Measurements from ENCODE around the gene UBE2O.

UBE2O gene

DNA sequence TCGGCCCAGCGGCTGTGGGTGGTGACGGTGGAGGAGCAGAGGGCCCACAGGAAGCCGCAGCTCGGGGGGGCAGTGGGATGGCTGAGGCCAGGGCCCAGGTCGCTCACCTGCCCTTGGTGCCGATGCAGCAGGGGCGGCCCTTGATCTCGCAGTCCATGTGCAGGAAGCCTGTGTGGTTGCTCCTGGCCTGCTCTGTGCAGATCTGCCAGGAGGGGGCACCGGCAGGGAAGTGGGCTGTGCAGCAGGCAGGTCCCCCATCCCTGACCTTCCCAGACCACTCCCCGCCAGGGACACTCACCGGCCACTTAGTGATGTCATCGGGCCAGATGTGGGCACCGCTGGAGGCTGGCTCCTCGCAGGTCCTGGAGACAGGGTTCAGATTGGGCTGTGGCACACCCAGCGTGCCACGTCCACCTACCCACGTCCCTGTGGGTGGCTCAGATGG is 20.6 kb upstream of the UBE2O start:
- Histone ChIP-seq H3K4me3 (no peak overlapping the region), H3K9me3 (no peaks in the 10 kb centered on the region), H3K36me3 (peaks cover 0 to 60% (median 5%) of the 10 kb centered on the region in 3 donors), H3K27ac (no peak overlapping the region), H3K27me3 (no peaks in the 10 kb centered on the region), H3K4me1 (no peaks in the 10 kb centered on the region)
- TF ChIP-seq, protein P1, sequence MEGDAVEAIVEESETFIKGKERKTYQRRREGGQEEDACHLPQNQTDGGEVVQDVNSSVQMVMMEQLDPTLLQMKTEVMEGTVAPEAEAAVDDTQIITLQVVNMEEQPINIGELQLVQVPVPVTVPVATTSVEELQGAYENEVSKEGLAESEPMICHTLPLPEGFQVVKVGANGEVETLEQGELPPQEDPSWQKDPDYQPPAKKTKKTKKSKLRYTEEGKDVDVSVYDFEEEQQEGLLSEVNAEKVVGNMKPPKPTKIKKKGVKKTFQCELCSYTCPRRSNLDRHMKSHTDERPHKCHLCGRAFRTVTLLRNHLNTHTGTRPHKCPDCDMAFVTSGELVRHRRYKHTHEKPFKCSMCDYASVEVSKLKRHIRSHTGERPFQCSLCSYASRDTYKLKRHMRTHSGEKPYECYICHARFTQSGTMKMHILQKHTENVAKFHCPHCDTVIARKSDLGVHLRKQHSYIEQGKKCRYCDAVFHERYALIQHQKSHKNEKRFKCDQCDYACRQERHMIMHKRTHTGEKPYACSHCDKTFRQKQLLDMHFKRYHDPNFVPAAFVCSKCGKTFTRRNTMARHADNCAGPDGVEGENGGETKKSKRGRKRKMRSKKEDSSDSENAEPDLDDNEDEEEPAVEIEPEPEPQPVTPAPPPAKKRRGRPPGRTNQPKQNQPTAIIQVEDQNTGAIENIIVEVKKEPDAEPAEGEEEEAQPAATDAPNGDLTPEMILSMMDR (IDR thresholded peaks at IDR 0.05): no peak
- intact Hi-C loops (cut with DNase I; ENCODE audit: low total_unique reads): no loop called here
- DNase-seq: no peak

- no peak overlapping the region for H3K4me3 ChIP-seq
- TF ChIP-seq, protein P1 (IDR thresholded peaks at IDR 0.05): no peak
- H3K9me3 ChIP-seq: no peaks in the 10 kb centered on the region
- intact Hi-C loops (cut with DNase I; ENCODE audit: low total_unique reads): no loop called here
- H3K36me3 ChIP-seq: peaks cover 0 to 52% (median 5%) of the 10 kb centered on the region in 3 donors
- H3K27ac ChIP-seq: no peak overlapping the region
- no peak for DNase-seq
- H3K27me3 ChIP-seq: no peaks in the 10 kb centered on the region
- no peaks in the 10 kb centered on the region for H3K4me1 ChIP-seq
Measured at GRCh38 chr17:76472726-76473125, 19.8 kb upstream of the UBE2O start.

DNA sequence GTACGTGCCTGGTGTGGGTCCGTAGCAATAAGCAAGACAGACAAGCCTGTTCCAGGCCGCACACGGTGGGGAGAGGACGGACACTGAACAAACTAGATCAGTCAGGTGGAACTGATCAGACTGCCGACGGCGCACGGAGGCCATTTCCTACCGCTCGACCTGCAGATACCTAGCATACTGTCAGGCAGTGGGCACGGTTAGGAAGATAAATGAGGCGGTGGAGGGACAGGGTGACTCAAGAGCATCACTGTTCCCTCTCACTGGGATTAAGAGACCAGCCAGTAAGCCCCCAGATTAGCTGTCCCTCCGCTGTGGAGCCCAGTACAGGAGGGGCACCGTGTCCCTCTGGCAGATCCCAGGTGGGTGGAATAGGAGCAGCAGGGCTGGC is 19.3 kb upstream of the UBE2O start:
- H3K36me3 ChIP-seq: peaks cover 0 to 49% (median 5%) of the 10 kb centered on the region in 3 donors
- TF ChIP-seq, protein P1 (IDR thresholded peaks at IDR 0.05): no peak
- H3K9me3 ChIP-seq: no peaks in the 10 kb centered on the region
- no peak for DNase-seq
- intact Hi-C loops (cut with DNase I; ENCODE audit: low total_unique reads): no loop called here
- H3K4me1 ChIP-seq: no peaks in the 10 kb centered on the region
- H3K4me3 ChIP-seq: no peak overlapping the region
- H3K27me3 ChIP-seq: no peaks in the 10 kb centered on the region
- no peak overlapping the region for H3K27ac ChIP-seq

DNA sequence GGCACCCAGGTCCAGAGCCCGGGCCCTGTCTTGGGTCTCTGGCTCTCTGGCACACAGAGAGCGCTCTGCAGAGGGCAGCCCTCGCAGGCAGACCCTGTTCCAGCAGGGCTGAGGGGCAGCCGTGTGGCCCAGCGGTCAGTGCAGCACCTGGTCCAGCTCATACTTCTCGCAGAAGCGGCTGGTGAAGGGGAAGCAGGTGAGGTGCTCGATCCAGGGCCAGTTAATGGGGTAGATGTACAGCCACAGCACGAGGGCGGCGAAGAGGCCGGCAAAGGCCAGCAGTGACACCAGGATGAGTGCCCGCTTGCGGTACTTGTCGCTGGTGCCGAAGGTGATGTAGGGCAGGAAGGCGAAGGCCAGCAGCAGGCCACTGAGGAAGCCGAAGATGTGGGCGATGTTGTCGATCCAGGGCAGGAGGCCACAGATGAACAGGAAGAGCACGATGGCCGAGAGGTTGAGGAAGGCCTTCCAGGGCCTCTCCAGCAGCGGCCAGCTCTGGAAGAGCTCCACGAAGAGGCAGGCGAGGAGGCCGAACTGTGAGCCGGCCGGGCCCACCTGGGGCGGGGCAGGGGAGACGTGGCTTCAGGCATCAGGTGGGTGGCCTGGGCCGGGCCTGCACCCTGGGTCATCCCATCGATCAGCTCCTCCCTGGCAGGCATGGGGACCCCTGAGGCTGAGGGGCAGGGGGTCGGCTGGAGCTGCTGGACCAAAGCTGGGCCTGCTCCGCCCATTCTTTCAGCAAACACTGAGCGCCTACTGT is 18.7 kb upstream of the UBE2O start:
- TF ChIP-seq, protein P1 (IDR thresholded peaks at IDR 0.05): no peak
- DNase-seq: no peak
- intact Hi-C loops (cut with DNase I; ENCODE audit: low total_unique reads): no loop called here
- Histone ChIP-seq H3K27ac (no peak overlapping the region), H3K4me3 (no peak overlapping the region), H3K27me3 (peaks cover 0 to 3% of the 10 kb centered on the region in 2 donors), H3K9me3 (no peaks in the 10 kb centered on the region), H3K36me3 (peaks cover 0 to 49% (median 5%) of the 10 kb centered on the region in 3 donors), H3K4me1 (no peaks in the 10 kb centered on the region)

DNA sequence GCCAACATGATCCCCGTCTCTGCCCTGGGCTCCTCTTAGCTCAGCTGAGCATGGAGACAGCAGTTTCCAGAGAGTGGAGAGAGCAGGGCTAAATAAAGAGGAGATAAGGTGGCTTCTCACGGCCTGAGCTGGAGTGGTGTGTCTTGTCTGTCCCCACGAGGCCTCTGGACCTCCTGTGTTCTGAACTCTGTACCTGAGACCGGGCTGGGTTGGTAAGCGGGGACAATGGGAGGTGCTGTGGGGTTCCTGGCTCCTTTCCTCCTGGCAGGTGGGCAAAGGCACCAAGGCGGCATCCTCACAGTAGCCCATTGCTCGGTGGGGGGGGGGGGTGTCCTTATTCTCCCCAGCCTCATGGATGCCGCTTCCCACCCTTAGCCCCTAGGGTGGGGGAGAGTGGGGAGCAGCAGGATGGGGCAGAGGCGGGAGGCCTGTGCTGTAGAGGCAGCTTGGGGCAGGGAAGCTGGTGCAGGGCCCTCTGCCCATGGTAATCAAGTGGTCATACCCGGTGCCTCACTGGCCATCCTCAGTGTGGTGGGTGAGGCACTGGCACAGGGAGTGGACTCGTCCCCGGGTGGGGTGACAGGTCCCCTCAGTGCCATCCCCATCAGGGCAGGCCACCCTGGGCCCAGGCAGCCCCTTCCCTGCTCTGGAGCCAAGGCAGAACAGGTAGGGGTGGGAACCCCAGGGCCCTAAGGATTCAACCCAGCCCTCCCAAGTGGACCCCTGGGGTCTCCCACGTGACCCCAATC is 17.2 kb upstream of the UBE2O start:
- no peak overlapping the region for H3K27ac ChIP-seq
- no peaks in the 10 kb centered on the region for H3K9me3 ChIP-seq
- H3K4me3 ChIP-seq: no peak overlapping the region
- peaks cover 0 to 7% of the 10 kb centered on the region in 2 donors for H3K27me3 ChIP-seq
- TF ChIP-seq, protein P1 (IDR thresholded peaks at IDR 0.05): no peak
- DNase-seq: no peak
- intact Hi-C loops (cut with DNase I; ENCODE audit: low total_unique reads): no loop called here
- peaks cover 0 to 43% (median 5%) of the 10 kb centered on the region in 3 donors for H3K36me3 ChIP-seq
- peaks cover 0 to 6% (median 0%) of the 10 kb centered on the region in 4 donors for H3K4me1 ChIP-seq
